ENCODE results near the gene WRAP53.

WRAP53 gene

GRCh38 chr17:7750321-7750821, 62.1 kb downstream of the WRAP53 start:
- H3K27me3 ChIP-seq (ENCODE audit: low read length), result no peaks in the 10 kb centered on the region
- H3K9me3 ChIP-seq (ENCODE audit: insufficient read depth, low read length), result no peaks in the 10 kb centered on the region
- no peak overlapping the region for H3K9ac ChIP-seq (ENCODE audit: low read length)
- no peaks in the 10 kb centered on the region for H4K20me1 ChIP-seq (ENCODE audit: low read depth, low read length)
- H3K9me2 ChIP-seq (replicated peaks; ENCODE audit: insufficient read depth, low read length), result no peaks in the 10 kb centered on the region
- no peak overlapping the region for H2AFZ ChIP-seq (ENCODE audit: low read depth, low read length, severe bottlenecking)
- H3K4me2 ChIP-seq (ENCODE audit: low read depth, low read length, poor library complexity, severe bottlenecking), result no peak overlapping the region
- no peaks in the 10 kb centered on the region for H3K79me2 ChIP-seq (ENCODE audit: insufficient read depth, low read length)
- H3F3A ChIP-seq (ENCODE audit: insufficient read depth), result no peaks in the 10 kb centered on the region
- no peaks in the 10 kb centered on the region for H3K36me3 ChIP-seq (ENCODE audit: low read length)
- no peak overlapping the region for H3K4me3 ChIP-seq (ENCODE audit: insufficient read depth, low read length, poor library complexity, severe bottlenecking)
- TF ChIP-seq EZH2phosphoT487 (conservative IDR thresholded peaks at IDR 0.05; ENCODE audit: low read length), result no peak
- no peak for TF ChIP-seq CTCF (IDR thresholded peaks at IDR 0.05; ENCODE audit: insufficient read depth, low read length, poor library complexity, severe bottlenecking)
- H3K27ac ChIP-seq (ENCODE audit: low read depth, low read length), result no peak overlapping the region
